ENCODE measurements around the gene TIGD4.

DNA sequence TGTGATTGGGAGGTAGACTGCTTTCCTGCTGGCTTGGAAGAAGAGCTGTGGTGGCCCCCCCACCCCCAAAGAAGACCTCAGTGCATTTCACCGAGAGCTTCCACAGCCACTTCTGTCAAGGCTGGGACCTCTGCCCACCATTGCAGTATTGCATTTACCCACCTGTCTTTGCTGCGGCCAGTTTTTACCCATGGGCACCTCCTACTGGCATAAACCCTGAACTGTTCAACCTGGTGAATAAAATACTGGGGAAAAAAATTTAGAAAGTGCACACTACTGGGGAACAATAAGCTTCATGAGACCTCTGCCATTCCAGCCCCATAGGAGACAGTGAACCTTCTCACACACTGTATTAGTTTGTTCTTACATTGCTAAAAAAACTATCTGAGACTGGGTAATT, 40.5 kb upstream of the TIGD4 start:
- TF ChIP-seq, protein P1, sequence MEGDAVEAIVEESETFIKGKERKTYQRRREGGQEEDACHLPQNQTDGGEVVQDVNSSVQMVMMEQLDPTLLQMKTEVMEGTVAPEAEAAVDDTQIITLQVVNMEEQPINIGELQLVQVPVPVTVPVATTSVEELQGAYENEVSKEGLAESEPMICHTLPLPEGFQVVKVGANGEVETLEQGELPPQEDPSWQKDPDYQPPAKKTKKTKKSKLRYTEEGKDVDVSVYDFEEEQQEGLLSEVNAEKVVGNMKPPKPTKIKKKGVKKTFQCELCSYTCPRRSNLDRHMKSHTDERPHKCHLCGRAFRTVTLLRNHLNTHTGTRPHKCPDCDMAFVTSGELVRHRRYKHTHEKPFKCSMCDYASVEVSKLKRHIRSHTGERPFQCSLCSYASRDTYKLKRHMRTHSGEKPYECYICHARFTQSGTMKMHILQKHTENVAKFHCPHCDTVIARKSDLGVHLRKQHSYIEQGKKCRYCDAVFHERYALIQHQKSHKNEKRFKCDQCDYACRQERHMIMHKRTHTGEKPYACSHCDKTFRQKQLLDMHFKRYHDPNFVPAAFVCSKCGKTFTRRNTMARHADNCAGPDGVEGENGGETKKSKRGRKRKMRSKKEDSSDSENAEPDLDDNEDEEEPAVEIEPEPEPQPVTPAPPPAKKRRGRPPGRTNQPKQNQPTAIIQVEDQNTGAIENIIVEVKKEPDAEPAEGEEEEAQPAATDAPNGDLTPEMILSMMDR (IDR thresholded peaks at IDR 0.05) = no peak
- TF ChIP-seq POLR2A (IDR thresholded peaks at IDR 0.05) = no peak

Data from body of pancreas (tissue), 4 donors.